Stimulated activated CD4-positive, alpha-beta T cell treated with anti-CD3 and anti-CD28 coated beads, Interleukin-15, amount 100 ng/mL, for 1 hour (primary cell): ENCODE measurements around the gene SLMAP.
"Not testable (repeated sequence)": the region's sequence is repeated elsewhere in the genome, so short reads cannot be mapped to it uniquely, and the experiment has no call there.

Source experiments
- DNase-seq, 2 donors: peaks; one replicate each; pipeline ENCODE4 v3.0.0-alpha.2; 2020; ENCODE audit warnings: low read depth in 1 of 2, low spot score in 1 of 2

Gene SLMAP

DNA sequence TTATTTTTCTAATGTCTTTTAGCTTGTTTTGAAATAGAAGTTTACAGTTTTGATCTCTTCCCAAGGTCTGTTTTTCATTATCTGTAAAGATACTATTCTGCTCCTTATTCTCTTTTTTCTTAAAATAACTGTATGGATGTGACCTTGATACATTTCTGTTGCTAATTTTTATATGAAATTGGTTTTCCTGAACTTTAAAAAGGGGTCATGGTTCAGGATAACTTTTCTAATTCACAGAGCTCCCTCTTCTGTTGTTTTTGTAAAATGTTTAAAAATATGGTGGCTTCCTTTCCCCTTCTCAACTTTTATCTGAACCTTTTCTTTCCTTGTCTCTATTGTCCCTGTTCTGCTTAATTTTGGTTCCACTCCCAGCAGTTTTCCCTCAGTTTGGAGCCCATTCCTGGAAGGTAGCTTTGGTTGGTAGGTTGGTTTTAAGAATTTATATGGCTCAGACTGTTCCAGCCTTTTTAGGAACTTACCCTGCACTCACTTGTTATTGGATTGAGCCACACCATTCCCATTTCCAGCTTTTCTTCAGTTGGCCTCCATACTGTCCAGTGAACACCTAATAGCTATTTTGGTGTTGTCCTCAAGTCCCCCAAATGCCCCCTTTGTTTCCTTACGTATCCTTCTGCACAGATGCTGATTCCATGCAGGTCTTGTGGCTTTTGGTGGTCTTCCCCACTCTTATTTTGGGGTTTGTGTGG, 70.3 kb downstream of the SLMAP start:
- no peak for DNase-seq

DNA sequence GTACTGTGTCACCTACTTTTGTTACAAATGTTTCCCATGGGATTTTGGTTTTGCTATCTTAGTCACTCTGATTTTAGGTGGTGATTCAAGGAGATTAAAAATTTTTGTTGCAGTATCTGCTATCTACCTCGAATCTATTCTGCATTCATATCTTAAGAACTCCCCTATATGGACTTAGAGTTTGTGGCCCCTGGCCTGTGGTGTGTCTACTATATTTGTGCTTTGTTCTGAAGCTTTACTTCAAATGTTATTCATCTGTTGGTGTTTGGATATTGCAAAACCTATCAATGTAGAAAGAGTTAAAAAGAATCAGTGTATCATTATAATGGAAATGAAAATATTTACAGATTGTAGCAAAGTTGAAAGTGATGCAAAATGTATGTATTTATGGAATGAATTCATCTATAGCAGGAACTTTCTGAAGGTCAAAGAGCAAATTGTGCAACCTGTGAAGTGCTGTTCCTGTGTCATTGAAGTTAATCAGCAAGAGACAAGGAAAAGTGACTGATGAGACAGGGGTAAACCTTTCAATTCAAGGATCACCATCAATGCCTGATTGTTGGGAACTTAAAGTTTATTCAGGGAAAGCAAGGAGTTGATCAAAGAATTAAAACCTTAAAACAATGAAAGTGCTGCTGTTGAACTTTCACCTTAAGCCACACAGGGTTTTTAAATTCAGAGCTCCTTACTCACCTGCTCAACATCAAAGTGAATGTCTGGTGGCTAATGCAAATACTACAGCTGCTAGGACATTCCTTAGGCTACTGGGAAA, 71.0 kb downstream of the SLMAP start:
- DNase-seq: no peak

DNA sequence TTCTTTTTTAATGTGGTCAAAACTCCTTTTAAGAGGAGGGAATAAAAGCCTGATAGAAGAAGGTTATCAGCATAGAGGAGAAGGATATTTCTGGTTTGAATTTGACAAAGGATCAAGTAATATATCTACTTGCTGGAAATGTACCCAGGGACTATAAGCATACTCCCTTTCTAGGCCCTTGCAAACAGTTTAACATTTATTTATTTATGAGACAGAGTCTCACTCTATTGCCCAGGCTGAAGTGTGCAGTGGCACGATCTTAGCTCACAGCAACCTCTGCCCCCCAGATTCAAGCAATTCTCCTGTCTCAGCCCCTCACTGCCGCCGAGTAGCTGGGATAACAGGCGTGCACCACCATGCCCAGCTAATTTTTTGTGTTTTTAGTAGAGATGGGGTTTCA, 71.6 kb downstream of the SLMAP start:
- DNase-seq: no peak

DNA sequence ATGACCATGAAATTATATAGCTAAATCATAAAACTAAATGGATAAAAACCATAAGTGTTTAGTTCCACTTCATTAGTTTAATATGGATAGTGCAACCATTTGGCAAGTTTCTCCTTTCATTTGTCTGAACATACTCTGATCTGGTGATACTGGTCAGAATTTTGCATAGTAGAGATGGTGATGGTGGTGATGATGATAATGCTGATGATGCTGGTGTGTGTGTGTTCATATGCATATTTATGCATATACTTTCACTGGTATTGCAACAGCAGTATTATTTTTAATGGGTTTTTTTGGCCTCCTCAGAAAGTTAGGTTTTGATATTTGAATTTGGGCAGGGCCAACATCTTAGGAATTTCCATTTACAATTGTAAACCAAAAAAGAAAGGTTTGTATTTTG, 76.4 kb downstream of the SLMAP start:
- no peak for DNase-seq

DNA sequence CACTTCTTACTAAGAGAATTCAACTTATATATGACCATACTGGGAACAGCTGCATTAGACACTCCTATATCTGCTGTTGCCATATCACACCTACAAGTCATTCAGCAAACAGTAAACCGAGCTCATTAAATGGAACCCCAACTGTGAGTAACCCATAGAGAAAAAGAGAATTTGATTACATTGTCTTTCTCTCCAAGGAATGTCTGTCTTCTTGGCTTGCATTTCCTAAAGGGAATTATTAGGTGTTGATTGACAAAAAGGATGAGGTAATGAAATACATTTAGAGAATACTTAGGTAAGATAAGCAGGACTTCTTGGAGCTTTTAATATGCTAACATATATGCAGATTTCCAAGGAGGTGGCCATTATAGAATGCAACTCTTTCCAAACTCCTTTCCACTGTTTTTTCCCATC, 76.8 kb downstream of the SLMAP start:
- no peak for DNase-seq

DNA sequence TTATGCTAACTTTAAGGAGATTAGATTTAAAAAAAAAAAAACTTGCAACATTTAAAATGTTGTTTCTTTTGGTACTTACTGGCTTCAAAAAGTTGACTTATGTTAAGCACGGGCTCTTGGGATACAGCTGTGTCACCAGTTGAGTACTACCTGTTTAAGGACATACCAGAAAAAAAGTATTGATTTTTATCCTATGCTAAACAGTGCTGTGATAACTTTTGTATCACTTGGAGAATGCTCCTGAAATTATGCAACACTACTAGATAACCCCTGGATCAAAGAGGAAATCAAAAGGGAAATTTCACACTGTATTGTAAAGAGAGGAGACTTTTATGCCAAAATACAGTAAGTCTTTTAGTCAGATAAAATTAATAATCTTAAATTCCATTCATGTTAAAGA, 77.7 kb downstream of the SLMAP start:
- no peak for DNase-seq

DNA sequence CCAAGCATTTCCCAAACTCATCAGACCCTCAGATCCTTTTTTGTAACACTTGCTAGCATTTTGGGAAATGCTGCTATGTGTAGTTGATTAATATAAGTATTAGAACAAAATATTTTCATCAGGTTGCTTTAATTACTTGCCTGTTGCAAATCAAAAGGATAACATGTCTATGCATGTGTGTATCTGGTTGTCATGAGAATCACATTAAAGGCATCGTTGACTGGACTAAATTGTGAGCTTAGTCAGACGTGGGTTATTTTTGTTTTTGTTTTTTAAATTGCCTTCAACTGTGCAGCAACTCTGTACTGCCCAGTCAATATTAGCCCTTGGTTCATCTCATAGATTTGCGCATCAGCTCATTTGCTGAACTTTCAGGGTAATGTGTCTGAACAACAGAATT, 81.6 kb downstream of the SLMAP start:
- DNase-seq: no peak

DNA sequence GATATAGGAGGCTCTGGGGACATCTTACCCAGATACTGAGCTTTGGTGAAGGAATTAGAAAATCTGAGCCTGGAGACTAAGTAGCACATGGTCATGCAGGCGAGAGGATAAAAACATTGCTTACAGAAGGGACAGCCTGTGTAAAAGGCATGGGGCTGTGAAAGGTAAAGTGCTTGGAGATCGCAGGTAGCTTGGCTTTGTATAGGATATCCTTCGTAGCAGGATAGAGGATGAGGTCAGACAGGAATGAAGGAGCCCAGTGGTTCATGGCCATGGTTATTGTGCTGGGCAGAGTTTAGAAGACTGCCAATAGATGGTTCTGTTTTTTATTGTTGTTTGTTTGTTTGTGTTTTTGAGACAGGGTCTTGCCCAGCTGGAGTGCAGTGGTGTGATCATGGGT, 82.5 kb downstream of the SLMAP start:
- DNase-seq: no peak

DNA sequence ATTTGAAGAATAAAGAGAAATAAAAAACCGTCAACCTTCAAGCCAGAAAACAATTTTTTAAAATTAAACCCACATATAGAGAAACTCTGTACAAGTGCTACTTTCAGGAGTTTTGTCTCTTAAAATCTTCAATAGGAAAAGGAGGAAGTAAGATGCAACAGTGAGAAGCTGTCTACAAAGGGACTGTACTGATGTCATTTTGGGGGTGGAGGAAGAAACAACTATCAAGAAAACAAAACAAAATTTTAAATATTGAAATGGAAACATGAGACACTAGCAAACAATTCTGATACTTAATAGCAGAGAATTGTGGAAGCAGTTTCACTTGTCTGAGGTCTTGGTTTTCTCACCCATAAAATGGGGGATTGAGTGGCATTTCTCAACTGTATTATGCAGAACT, 84.4 kb downstream of the SLMAP start:
- DNase-seq: no peak

DNA sequence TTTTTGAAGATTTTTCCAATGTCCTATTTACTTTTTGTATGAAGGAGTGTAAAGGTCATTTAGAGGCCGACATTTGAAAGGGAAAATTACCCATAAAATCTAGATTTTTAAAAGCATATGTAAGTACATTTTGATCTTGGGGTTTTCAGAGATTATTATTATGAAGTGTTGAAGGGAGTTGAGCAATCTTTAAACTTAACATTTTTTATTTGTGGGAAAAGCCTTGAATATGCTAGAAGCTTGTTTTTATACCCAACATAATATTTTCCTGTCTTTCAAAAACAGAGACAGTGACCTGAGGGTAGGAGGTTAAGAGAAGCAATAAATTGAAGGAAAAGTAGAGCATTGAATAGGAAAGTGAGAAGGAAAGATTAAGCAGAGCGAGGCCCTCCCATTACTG, 85.7 kb downstream of the SLMAP start:
- no peak for DNase-seq

DNA sequence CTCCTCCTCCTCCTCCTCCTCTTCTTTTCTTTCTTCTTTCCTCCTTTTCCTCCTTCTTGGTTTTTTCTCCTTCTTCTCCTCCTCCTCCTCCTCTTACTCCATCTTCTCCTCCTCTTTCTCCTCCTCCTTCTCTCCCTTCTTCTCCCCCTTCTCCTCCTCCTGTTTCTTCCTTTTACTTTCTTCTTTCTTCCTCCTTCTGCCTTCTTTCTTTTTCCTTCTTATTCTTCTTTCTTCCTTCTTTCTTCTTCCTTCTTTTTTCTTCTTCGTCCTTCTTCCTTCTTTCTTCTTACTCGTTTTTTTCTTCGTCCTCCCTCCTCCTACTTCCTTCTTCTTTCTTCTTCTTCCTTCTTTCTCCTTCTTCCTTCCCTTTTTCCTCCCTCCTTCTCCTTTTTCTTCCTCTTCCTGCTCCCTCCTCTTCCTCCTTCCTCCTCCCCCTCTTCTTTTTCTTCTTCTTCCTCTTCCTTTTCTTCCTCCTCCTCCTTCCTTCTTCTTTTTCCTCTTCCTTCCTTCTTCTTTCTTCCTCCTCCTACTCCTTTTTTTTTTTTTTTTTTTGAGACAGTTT, 92.1 kb downstream of the SLMAP start:
- no peak for DNase-seq

DNA sequence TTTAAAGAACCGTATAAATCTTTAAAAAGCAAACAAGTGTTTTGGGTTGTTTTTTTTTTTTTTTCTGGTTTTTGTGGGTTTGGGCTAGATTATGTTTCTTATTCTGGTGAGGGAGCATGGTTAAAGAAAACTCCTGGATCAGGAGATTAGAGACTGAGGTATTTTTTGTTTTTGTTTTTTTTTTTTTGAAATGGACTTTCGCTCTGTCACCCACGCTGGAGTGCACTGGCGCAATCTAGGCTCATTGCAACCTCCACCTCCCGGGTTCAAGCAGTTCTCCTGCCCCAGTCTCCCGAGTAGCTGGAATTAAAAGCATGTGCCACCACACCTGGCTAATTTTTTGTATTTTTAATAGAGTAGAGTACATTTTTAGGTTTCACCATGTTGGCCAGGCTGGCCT, 95.2 kb downstream of the SLMAP start:
- no peak for DNase-seq

DNA sequence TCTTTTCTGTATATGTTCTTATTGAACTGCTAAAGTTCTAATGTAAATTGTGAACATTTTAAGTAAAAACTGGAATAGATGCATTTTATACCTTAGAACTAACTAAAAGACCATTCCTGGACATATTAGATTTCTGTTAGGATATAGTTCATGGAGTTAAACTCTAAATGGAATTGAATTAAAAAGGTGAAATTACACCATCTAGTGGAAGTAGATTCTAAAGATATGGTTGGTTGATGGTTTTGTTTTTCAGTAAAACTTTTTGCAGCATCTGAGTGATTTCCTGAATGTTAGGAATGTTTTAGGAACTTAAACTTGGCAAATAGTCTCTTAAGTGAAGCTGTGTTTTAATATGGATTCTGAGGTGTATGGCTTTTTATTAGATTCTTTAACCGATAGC, 96.8 kb downstream of the SLMAP start:
- no peak for DNase-seq

DNA sequence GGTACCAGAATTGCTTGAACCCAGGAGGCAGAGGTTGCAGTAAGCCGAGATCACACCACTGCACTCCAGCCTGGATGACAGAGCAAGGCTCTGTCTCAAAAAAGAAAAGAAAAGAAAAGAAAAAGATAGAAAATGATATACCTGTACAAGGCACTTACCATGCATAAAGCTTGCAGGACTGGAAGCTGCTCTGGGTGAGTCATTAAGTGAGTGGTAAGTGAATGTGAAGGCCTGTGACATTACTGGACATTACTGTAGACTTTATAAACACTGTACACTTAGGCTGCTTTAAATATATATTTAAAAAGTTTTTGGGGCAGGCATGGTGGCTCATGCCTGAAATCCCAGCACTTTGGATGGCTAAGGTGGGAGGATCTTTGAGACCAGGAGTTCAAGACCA, 99.2 kb downstream of the SLMAP start:
- DNase-seq: no peak

DNA sequence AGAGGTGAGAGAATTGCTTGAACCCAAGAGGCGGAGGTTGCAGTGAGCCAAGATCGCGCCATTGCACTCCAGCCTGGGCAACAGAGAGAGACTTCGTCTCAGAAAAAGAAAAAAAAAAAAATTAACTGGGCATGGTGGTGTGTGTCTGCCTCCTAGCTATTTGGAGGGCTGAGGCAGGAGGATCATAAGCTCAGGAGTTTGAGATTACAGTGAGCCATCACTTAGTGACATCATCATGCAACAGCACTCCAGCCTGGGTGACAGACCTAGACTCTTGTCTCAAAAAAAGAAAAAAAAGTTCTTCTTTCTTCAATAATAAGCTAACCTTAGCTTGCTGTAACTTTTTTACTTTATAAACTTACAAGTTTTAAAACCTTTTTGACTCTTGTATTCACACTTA, 99.8 kb downstream of the SLMAP start:
- no peak for DNase-seq

DNA sequence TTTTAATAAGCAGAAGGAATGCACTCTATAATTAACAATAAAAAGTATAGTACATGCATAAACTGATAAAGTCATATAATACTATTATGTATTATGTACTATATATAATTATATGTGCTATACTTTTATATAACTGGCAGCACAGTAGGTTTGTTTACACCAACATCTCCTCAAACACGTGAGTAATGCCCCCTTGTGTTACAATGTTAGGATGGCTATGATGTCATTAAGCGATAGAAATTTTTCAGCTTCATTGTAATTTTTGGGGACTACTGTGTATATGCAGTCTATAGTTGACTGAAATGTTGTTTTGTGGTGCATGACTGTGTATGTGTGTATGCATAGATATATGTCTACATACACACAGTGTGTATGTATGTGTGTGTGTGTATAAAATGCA, 100.6 kb downstream of the SLMAP start:
- no peak for DNase-seq

DNA sequence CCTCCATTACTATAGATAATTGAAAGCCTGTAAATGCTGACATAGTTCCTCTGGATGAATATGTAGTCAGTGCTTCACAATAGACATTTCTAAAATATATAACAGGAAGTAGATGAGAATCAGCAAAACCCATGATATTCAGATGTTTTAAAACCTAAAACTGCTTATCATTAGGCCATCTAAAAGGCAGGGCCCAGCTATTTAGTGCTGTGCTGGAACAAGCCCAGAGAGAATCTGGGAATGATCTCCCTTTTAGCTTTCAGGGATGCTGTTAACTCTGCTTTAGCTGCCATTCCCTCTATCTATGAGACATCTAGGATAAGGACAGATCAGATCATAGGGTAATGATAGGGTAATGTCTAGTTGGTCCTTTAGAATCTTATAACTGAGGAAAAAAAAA, 106.8 kb downstream of the SLMAP start:
- DNase-seq: no peak

DNA sequence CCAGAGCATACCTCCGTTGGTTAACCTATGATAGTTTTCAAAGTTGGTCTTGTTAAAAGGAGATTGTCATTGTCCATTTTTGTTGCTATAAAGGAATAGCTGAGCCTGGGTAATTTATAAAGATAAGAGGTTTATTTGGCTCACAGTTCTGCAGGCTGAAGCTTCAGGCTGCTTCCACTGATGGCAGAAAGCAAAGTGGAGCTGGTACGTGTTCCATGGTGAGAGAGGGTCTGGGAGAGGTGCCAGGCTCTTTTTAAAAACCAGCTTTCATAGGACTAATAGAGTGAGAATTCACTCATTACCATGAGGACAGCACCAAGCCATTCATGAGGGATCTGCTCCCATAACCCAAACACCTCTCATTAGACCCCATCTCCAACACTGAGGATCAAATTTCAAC, 107.3 kb downstream of the SLMAP start:
- no peak for DNase-seq

DNA sequence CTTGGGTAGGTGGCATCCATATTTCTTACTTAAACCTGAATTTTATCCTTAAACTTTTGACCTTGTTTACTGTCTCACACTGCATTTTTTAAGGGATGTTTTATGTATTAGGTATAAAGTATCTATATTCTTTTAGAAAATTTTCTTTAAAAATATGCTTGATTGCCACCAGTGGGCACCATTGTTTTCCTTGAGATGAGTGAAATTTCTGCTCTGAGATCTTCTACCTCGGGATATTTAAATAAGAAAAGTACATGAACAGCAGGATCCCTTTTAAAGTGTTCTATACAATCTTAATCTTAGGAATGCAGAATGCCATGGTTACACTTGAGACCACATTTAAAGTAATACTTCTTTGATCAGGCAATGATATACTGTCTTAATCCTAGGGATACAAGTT, 108.7 kb downstream of the SLMAP start:
- DNase-seq: no peak

DNA sequence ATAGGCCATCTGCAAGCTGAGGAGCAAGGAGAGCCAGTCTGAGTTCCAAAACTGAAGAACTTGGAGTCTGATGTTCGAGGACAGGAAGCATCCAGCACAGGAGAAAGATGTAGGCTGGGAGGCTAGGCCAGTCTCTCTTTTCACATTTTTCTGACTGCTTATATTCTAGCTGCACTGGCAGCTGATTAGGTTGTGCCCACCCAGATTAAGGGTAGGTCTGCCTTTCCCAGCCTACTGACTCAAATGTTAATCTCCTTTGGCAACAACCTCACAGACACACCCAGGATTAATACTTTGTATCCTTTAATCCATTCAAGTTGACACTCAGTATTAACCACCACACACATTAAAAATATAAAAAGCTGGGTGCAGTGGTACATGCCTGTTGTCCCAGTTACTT, 113.0 kb downstream of the SLMAP start:
- DNase-seq: not testable (repeated sequence)

DNA sequence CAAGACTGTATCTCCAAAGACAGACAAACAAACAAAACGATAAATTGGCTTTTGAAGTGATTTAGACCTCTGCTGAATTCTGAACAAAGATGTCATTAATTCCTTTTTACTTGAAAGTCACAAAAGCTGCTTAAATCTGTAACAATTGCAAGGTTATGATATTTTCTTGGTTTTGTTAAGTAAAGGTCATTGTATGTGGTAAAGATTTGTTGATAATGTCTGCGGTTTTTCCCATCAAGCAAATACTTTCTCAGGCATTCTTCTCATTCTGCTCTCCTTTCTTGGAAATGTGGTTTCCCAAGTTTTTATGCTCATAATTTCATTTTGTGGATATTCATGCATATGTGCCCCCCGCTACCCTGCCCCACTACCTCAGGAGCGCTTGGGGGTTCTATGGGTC, 116.5 kb downstream of the SLMAP start:
- no peak for DNase-seq

DNA sequence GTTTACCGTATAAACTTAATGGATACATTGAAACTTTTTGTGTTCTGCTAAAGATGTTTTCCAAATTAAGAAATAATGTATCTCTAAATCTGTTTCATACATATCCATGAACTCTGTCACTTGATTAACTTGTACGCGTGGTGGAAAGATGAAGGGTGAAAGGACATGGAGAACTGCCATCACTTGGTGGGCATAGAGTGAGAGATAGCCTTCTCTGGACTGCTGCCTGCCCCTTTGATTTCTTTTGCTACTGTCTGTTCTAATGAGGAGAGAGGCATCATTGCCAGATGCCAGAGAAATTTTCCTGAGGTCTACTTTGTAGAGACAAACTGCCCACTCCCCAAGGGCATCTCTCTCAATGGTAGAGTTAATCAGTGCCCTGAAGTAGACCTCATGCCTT, 120.5 kb downstream of the SLMAP start:
- DNase-seq: no peak

DNA sequence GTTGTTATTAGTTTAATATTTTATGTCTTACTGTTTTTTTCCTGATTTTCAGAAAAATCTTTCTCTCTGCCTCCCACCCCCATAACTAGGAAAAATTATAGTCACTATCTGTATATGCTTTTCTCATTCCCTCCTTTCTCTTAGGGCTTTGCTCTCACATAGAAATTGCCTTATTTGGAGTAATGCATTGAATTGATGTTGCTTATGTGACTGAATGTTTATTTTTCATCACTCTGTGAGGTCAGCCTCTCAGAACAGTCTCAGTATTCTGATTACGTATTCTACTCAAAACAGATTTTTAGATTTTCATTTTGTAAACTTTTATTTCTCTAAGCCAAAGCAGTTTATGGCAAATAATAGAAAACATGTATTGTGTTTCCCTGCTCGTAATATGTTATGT, 121.0 kb downstream of the SLMAP start:
- DNase-seq: no peak
